Breast epithelium (tissue), 3 donors: Measurements from ENCODE around the gene ZMYM2.

Experiments
- CTCF ChIP-seq, 3 donors: fragments of 450-650 bp; IDR thresholded peaks; one replicate each; pipeline ENCODE4 v1.5.1; 2016 to 2017; ENCODE audit warnings: antibody characterized with exemption in 3 of 3, mild to moderate bottlenecking in 3 of 3, moderate library complexity in 3 of 3
- POLR2A ChIP-seq: fragments of 450-650 bp; IDR thresholded peaks from one replicate; pipeline ENCODE4 v1.6.1; 2016; ENCODE audit warnings: antibody characterized with exemption, mild to moderate bottlenecking, moderate library complexity

- TF ChIP-seq POLR2A = no peak
- TF ChIP-seq CTCF (IDR thresholded peaks at IDR 0.05) = no peak
Observed at GRCh38 chr13:20053891-20054290, 95.4 kb downstream of the ZMYM2 start.
